ENCODE measurements around the gene DSP.

Gene DSP, protein sequence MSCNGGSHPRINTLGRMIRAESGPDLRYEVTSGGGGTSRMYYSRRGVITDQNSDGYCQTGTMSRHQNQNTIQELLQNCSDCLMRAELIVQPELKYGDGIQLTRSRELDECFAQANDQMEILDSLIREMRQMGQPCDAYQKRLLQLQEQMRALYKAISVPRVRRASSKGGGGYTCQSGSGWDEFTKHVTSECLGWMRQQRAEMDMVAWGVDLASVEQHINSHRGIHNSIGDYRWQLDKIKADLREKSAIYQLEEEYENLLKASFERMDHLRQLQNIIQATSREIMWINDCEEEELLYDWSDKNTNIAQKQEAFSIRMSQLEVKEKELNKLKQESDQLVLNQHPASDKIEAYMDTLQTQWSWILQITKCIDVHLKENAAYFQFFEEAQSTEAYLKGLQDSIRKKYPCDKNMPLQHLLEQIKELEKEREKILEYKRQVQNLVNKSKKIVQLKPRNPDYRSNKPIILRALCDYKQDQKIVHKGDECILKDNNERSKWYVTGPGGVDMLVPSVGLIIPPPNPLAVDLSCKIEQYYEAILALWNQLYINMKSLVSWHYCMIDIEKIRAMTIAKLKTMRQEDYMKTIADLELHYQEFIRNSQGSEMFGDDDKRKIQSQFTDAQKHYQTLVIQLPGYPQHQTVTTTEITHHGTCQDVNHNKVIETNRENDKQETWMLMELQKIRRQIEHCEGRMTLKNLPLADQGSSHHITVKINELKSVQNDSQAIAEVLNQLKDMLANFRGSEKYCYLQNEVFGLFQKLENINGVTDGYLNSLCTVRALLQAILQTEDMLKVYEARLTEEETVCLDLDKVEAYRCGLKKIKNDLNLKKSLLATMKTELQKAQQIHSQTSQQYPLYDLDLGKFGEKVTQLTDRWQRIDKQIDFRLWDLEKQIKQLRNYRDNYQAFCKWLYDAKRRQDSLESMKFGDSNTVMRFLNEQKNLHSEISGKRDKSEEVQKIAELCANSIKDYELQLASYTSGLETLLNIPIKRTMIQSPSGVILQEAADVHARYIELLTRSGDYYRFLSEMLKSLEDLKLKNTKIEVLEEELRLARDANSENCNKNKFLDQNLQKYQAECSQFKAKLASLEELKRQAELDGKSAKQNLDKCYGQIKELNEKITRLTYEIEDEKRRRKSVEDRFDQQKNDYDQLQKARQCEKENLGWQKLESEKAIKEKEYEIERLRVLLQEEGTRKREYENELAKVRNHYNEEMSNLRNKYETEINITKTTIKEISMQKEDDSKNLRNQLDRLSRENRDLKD (N-terminal part only)

DNA sequence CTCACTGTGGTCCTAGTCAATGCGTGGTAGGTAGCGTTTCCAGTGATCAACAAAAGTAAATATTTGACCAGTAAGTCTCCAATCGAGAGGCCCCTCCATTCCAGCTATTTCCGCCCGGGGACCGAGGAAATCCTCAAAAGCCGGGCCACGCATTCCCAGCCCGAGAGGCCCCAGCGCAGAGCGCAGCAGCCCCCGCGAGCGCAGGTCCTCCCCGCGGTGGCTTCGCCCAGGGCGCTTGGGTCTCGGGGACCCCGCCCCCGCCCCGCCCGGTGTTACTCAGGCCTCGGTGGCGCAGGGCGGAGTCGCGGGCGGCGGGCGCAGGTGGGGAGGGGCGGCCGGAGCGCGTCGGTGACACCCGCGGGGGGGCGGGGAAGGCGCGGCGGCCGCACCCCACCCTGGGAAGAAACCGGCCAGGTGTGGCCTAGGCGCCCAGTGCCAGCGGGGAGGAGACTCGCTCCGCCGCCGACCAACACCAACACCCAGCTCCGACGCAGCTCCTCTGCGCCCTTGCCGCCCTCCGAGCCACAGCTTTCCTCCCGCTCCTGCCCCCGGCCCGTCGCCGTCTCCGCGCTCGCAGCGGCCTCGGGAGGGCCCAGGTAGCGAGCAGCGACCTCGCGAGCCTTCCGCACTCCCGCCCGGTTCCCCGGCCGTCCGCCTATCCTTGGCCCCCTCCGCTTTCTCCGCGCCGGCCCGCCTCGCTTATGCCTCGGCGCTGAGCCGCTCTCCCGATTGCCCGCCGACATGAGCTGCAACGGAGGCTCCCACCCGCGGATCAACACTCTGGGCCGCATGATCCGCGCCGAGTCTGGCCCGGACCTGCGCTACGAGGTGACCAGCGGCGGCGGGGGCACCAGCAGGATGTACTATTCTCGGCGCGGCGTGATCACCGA is at the start of gene DSP:
DSP (plus strand) TSS at position 497 of the 890 bp plus-strand sequence; CDS start at position 742, 245 bp downstream.
- peak; percentile 82 for DNase-seq (ENCODE audit: low spot score)

DNA sequence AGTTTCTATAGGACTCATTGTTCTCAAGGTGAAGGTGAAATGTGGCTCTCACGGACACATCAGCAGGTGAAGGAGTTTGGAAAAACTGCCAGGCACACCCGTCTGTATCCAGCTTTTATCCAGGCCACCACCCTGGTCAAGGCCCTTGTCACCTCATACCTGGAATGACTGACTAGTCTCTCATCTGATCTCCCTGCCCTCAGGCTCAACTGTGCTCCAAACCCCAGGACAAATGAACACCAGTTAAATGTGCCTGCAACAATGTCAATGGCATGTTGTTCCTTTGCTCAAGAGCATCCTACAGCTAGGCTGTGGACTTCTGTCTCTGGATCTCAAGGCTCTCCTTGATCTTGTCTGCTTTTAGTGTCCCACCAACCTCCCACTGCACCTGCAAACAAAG is 47.6 kb upstream of the DSP start:
- no peak for DNase-seq (ENCODE audit: low spot score)

DNA sequence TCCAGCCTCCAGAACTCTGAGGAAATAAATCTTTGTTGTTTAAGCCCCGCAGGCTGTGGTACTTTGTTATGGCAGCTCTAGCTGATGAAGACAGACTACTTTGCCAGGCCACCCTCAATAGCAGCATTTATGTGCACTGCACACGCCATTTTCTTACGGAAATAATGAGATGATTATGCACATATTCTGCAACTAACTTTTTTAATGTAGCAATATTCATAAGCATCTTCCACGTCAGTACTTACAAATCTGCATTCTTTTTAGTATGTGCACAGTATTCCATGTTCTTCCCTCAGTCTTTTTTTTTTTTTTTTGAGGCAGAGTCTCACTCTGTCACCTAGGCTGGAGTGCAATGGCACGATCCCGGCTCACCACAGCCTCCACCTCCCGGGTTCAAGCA is 46.8 kb upstream of the DSP start:
- no peak for DNase-seq (ENCODE audit: low spot score)

- no peak for DNase-seq (ENCODE audit: low spot score)
Observed at GRCh38 chr6:7496266-7496875, 45.1 kb upstream of the DSP start.

DNA sequence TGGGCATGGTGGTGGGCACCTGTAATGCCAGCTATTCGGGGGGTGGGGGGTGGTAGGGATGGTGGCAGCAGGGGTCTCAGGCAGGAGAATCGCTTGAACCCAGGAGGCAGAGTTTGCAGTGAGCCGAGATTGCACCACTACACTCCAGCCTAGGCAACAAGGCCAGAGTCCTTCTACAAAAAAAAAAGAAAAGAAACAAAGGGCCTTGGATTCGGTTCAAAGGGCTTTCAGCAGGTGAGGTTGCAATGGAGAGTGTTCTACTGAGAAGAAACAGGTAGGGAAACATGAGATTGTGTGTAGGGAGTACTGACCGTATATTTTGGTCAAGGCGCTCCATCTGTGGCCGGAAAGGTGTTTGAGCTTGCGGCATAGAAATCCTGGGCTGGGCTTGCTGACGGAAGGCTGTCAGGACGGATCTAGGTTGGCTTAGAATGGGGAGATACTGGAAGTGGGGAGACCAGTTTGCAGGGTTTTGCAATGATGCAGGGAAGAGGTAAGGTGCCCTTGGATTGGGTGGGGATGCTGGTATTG is 40.7 kb upstream of the DSP start:
- no peak for DNase-seq (ENCODE audit: low spot score)

GRCh38 chr6:7502743-7503142 is 38.7 kb upstream of the DSP start:
- no peak for DNase-seq (ENCODE audit: low spot score)

GRCh38 chr6:7504041-7504440 is 37.4 kb upstream of the DSP start:
- DNase-seq (ENCODE audit: low spot score): no peak

DNA sequence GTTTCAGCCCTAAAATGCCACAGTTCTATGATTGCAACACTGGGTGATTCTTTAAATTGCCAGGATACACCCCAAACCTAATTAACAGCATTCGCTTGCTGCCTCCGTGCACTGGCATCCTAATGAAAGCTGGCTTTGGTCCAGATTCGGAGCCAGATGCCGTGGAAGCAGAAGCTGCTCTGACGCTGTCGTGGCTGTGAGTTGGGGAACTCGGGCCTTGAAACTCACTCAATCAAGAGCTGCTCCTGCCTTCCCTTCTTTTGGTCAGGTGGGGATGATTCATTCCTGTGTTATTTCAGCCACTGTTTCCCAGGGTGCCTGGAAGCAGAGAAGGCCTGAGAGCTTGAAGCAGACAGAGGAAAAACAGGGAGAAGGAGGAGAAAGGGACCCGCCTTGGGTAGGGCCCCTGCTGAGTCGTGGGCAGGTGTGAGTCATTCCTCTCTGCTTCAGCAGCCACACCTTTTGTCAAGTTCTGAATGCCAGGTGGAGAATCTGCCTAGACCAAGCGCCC is 36.2 kb upstream of the DSP start:
- no peak for DNase-seq (ENCODE audit: low spot score)

DNA sequence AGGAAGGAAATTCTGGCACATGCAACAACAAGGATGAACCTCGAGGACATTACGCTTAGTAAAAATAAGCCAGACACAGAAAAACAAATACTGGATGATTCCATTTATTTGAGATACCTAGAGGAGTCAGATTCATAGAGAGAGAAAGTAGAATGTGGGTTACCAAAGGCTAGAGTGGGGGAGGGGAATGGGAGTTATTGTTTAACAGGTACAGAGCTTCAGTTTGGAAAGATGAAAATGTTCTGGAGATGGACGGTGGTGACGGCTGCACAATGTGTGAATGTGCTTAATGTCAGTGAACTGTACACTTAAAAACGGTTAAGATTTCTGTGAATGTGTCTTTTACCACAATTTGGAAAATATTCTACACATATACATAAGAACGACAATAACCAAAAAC is 33.9 kb upstream of the DSP start:
- DNase-seq (ENCODE audit: low spot score): no peak

GRCh38 chr6:7512320-7512719 is 29.2 kb upstream of the DSP start:
- no peak for DNase-seq (ENCODE audit: low spot score)

- no peak for DNase-seq (ENCODE audit: low spot score)
Observed at GRCh38 chr6:7513529-7513928, 27.9 kb upstream of the DSP start.

GRCh38 chr6:7515363-7515762 is 26.1 kb upstream of the DSP start:
- no peak for DNase-seq (ENCODE audit: low spot score)

DNA sequence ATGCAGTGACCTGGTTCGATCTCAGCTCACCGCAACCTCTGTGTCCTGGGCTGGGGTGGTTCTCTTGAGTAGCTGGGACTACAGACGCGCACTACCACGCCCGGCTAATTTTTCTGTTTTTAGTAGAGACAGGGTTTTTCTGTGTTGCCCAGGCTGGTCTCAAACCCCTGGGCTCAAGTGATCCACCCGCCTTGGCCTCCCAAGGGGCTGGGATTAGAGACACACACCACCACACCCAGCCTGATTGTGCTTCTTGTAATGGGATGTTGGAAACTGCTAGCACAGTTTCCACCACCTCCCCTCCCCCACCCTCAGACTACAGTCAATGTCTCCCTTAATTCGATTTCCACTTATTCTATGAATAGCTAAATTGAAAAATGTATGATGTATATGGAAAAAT is 22.6 kb upstream of the DSP start:
- DNase-seq (ENCODE audit: low spot score): no peak

- DNase-seq (ENCODE audit: low spot score): no peak
Observed at GRCh38 chr6:7522873-7523272, 18.6 kb upstream of the DSP start.

- DNase-seq (ENCODE audit: low spot score): no peak
Observed at GRCh38 chr6:7523922-7524321, 17.5 kb upstream of the DSP start.

- DNase-seq (ENCODE audit: low spot score): no peak
Observed at GRCh38 chr6:7526755-7527154, 14.7 kb upstream of the DSP start.

DNA sequence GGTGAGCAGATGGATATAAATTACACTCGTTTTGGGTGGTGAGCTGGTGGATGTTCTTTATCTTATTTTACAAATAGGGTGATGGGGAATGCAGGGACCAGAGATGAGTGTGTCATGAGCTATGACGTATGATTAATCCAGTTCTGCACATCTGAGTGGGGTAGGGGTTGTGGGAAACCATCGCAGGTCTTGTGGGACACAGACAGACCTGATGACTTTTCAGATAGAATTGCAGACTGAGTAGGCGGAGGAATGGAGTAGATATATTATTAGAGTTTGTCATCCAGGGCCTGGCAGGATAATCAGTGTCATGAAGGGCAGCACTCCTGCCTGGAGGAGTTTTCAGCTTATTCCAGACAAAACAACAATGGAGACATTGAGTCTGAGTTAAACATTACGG is 12.9 kb upstream of the DSP start:
- no peak for DNase-seq (ENCODE audit: low spot score)

DNA sequence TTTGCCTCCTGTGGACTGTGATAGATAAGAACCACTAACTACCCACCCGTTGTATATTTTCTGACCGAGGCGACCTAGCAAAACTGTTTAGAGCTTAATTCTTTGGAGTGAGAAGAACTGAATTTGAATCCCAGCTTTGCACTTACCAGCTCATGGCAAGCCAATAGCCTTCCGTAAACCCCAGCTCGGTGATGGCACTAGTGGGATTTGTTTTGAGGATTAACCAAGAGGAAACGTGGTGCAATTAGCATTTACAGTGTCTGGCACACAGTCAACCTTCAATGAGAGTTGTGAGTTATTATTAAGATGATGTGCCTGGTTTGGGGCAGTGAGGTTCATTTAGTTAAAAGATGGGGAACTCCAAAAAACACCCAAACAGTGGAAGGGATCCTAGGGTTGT is 12.3 kb upstream of the DSP start:
- DNase-seq (ENCODE audit: low spot score): no peak

DNA sequence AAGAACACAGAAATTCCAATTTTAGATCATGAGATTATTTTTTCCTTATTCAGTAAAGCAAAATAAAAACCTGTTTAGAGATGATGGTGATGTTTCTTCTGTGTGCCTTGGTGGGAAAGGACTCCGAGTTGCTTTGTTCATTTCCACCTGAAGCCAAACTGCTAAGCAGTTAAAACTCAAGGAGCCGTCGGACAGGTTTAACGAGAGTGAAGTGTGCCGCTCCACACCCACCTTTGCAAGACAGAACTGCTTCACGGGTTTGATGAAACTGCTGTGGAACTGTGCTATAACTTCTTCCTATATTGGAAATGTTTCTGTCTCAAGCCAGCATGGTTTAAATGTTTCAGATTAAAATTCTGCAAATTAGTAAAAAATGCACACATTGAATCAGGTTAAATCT is 9.2 kb upstream of the DSP start:
- no peak for DNase-seq (ENCODE audit: low spot score)

DNA sequence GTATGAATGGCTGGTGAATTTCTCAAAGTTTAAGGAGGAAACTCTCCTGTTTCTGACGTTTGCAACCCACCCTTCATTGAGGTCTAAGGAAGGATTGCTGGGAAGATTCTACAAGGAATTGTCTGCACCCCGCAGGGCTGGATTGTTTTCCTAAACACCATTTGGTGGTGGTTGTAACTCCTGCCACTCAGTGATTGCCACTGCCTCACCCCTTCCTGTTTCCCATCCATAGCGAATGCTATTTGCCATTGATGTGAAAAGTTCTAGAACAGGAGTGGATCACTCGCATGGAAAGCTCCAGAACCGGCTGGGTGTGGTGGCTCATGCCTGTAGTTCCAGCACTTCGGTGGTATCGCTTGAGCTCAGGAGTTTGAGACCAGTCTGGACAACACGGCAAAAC is 8.7 kb upstream of the DSP start:
- DNase-seq (ENCODE audit: low spot score): no peak

GRCh38 chr6:7534192-7534591 is 7.3 kb upstream of the DSP start:
- DNase-seq (ENCODE audit: low spot score): no peak
